K562 (cell line): ENCODE measurements around the gene SIRT3. TPM values are rescaled to one million over a fixed set of nuclear protein-coding genes. Genes with fewer than 3 reads are reported as not detected.

Experiments
- ATAC-seq: fragments of 200-7000 bp; cut with Tn5 transposase; 3 replicates; pipeline ENCODE4 v1.9.1; 2020; ENCODE audit warnings: moderate library complexity
- BruUV-seq: library from RNA; stranded (reverse); fragments of 400-500 nt; replicated peaks from 2 replicates; lab custom pipeline; 2021; lab: Mats Ljungman, UMichigan
- CTCF ChIA-PET: fragments of 300-600 bp; formaldehyde crosslinking; extraction: SDS; loops from one replicate; lab custom pipeline; 2021; ENCODE audit warnings: low intra/inter-chr PET ratio; lab: Yijun Ruan, JAX
- POLR2A ChIA-PET: fragments of 300-600, 350-650 bp; sonication (Branson Sonifier 250); formaldehyde crosslinking; extraction: SDS; loops from one replicate; lab custom pipeline; 2021; ENCODE audit warnings: antibody characterized with exemption, inconsistent platforms; lab: Yijun Ruan, JAX
- DNase-seq, 4 experiments: peaks; one replicate each; pipeline versions ENCODE4 v3.0.0 to v3.0.0-alpha.2; 2011 to 2018; ENCODE audit warnings: low spot score in 3 of 4, mixed read lengths in 3 of 4; ENCODE audit errors: extremely low read depth in 1 of 4
- FAIRE-seq: peaks from 2 replicates; lab custom pipeline; 2011; peaks lifted over from hg19 to GRCh38; lab: Jason Lieb, UNC
- H2AFZ ChIP-seq: 2 replicates; pipeline ENCODE4 v1.6.0; 2011; ENCODE audit warnings: low read depth, low read length, control low read depth, inconsistent platforms
- H3K27ac ChIP-seq: fragments of 200-600 bp; 3 replicates; pipeline ENCODE4 v1.8.0; 2011; ENCODE audit warnings: low read depth, mild to moderate bottlenecking, control low read depth, inconsistent platforms, low read length, moderate library complexity, mixed read lengths; ENCODE audit errors: extremely low read depth
- H3K27me3 ChIP-seq, 2 experiments: fragments of 300-600 bp in 1 of 2; 2 replicates in 1 of 2; 3 replicates in 1 of 2; pipeline versions ENCODE4 v1.6.0 to v1.8.0; 2011; ENCODE audit warnings: inconsistent platforms in 2 of 2, low read length in 2 of 2, mild to moderate bottlenecking in 1 of 2, mixed read lengths in 1 of 2, moderate library complexity in 1 of 2; ENCODE audit not compliant: control insufficient read depth in 2 of 2, insufficient read depth in 2 of 2
- H3K36me3 ChIP-seq: fragments of 300-600 bp; 3 replicates; pipeline ENCODE4 v1.8.0; 2011; ENCODE audit warnings: mild to moderate bottlenecking, low read length, inconsistent platforms; ENCODE audit not compliant: control insufficient read depth, insufficient read depth
- H3K4me1 ChIP-seq, 2 experiments: fragments of 200-600 bp in 1 of 2; replicated peaks in 1 of 2; 2 replicates in 1 of 2; 3 replicates in 1 of 2; pipeline versions ENCODE4 v1.5.1 to v1.8.0; 2011; ENCODE audit warnings: inconsistent platforms in 2 of 2, low read length in 2 of 2, mild to moderate bottlenecking in 1 of 2, mixed read lengths in 1 of 2, moderate library complexity in 1 of 2; ENCODE audit not compliant: control insufficient read depth in 2 of 2, insufficient read depth in 2 of 2
- H3K4me2 ChIP-seq: 2 replicates; pipeline ENCODE4 v1.6.1; 2011; ENCODE audit warnings: low read length, control low read depth, inconsistent platforms, mixed read lengths; ENCODE audit not compliant: insufficient read depth
- H3K4me3 ChIP-seq: fragments of 200-600 bp; sonication (generic), shearing (Covaris generic); 2 replicates; pipeline ENCODE4 v1.5.1; 2016; ENCODE audit warnings: control low read depth, inconsistent platforms
- H3K79me2 ChIP-seq: fragments of 200-600 bp; 3 replicates; pipeline ENCODE4 v1.8.0; 2011; ENCODE audit warnings: low read length, inconsistent platforms; ENCODE audit not compliant: control insufficient read depth, insufficient read depth
- H3K9ac ChIP-seq, 2 experiments: 2 replicates each; pipeline versions ENCODE4 v1.6.0 to v1.6.1; 2011; ENCODE audit warnings: low read depth in 2 of 2, low read length in 2 of 2, control low read depth in 1 of 2, inconsistent platforms in 1 of 2, mild to moderate bottlenecking in 1 of 2, mixed read lengths in 1 of 2; ENCODE audit not compliant: insufficient read depth in 1 of 2
- H3K9me1 ChIP-seq: one replicate; pipeline ENCODE4 v1.6.0; 2011; ENCODE audit warnings: inconsistent platforms, mild to moderate bottlenecking, low read length, moderate library complexity; ENCODE audit not compliant: control insufficient read depth, insufficient read depth
- H3K9me3 ChIP-seq: replicated peaks from 2 replicates; pipeline ENCODE4 v1.5.1; 2011; ENCODE audit warnings: low read depth, low read length, inconsistent platforms; ENCODE audit not compliant: control insufficient read depth, insufficient read depth
- H4K20me1 ChIP-seq: replicated peaks from 2 replicates; pipeline ENCODE4 v1.6.1; 2011; ENCODE audit warnings: low read length, inconsistent platforms, mixed read lengths; ENCODE audit not compliant: control insufficient read depth, insufficient read depth
- POLR2G ChIP-seq: fragments of 200-400 bp; formaldehyde crosslinking; IDR thresholded peaks from 2 replicates; pipeline ENCODE4 v1.6.1; 2017; ENCODE audit warnings: low read depth, mild to moderate bottlenecking, antibody characterized with exemption, low read length, moderate library complexity
- ZBTB43 ChIP-seq: sonication (generic); formaldehyde crosslinking; IDR thresholded peaks from 2 replicates; pipeline ENCODE4 v1.8.0; 2023; ENCODE audit warnings: mild to moderate bottlenecking, missing genetic modification reagents
- WGBS: fragments of 100-300 bp; shearing (Covaris generic); methylation state at CpG from one replicate; pipeline ENCODE4 v1.1.6; 2016; ENCODE audit warnings: low coverage, mixed read lengths; ENCODE audit not compliant: insufficient coverage; ENCODE audit errors: missing lambda C conversion rate; 5-methylcytosine and 5-hydroxymethylcytosine counted together
- in situ Hi-C: fragments of 300-500 bp; cut with MboI; formaldehyde crosslinking; loops from 4 replicates; pipeline ENCODE4 v1.15.0; 2018; ENCODE audit warnings: inconsistent platforms, mixed read lengths
- intact Hi-C: fragments of 100-400 bp; cut with micrococcal nuclease; formaldehyde crosslinking; loops from 2 replicates; pipeline ENCODE4 v1.14.2; 2022
- polyA plus RNA-seq, 8 experiments: library from polyadenylated mRNA; depleted of rRNA in 4 of 8; stranded (reverse) in 5 of 8; unstranded in 3 of 8; fragments of >200 nt; fragmentation: Nextera tagmentation in 2 of 8; fragmentation: Illumina TruSeq in 1 of 8; extraction: Ambion mirVana in 2 of 8; extraction: Trizol in 1 of 8; gene quantifications; 2 replicates each; pipeline versions ENCODE4 v1.2.1 to v1.2.3, GENCODE V29; 2011 to 2014; ENCODE audit warnings: inconsistent platforms in 1 of 8, missing spikeins in 1 of 8
- total RNA-seq, 7 experiments: library from RNA; depleted of rRNA in 6 of 7; stranded (reverse); fragments of >200 nt in 6 of 7; fragmentation: Illumina TruSeq in 2 of 7; extraction: Trizol in 2 of 7; gene quantifications; 2 replicates each; pipeline versions ENCODE4 v1.2.1 to v1.2.3, GENCODE V29; 2011 to 2021; ENCODE audit warnings: low replicate concordance in 1 of 7
- TF ChIP-seq, protein P1 (sequence below): fragments of 450-650 bp; formaldehyde crosslinking; IDR thresholded peaks from 2 replicates; pipeline ENCODE4 v1.4.0; 2020; ENCODE audit warnings: mild to moderate bottlenecking, mixed read lengths
- TF ChIP-seq, protein P2 (sequence below): sonication (generic); formaldehyde crosslinking; IDR thresholded peaks from 2 replicates; pipeline ENCODE4 v1.9.0; 2022; ENCODE audit warnings: mild to moderate bottlenecking, missing genetic modification reagents
- TF ChIP-seq, protein P3 (sequence below): sonication (generic); formaldehyde crosslinking; IDR thresholded peaks from 2 replicates; pipeline ENCODE4 v1.8.1; 2023; ENCODE audit warnings: mild to moderate bottlenecking, missing genetic modification reagents

SIRT3 gene
- total and polyA plus RNA-seq, 9 of the 15 experiments (the other 6 are each of a cell fraction or from before 2014, with no cell fraction given), result 1.9 to 27.5 (median 14.5) TPM

DNA sequence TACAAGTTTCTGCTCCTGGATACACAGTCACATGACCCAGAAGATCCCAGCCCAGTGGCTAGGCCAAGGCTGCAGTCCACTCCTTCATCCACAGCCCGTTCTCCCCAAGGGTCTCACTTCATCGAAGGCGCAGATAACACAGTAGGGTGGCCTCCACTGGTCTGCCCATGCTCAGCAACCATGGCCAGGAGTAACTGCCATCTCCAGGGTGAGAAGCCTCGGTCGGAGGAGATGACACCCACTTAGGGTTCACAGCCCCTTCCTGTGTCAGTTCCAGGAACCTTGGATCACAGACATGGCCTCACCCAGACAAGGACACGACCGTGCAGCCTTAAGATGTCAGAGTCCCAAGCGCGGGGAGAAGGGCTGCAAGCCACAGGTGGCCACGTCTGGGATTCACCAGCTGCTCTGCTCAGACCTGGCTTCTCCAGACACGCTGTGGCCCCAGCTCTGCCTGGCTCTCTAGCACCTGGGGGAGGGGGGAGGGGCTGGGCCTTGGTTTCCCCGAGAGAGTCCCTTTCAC lies 31.5 kb downstream of the SIRT3 start:
- H3K36me3 ChIP-seq, result peaks cover 57% of the 10 kb centered on the region
- DNase-seq (no peak), ATAC-seq (no peak), FAIRE-seq (no peak)
- peaks cover 1% of the 10 kb centered on the region for H3K9me1 ChIP-seq
- no TSS peak for BruUV-seq
- no peak; the same call in 1 of the 2 replicates for TF ChIP-seq POLR2G
- TF ChIP-seq, protein P1, sequence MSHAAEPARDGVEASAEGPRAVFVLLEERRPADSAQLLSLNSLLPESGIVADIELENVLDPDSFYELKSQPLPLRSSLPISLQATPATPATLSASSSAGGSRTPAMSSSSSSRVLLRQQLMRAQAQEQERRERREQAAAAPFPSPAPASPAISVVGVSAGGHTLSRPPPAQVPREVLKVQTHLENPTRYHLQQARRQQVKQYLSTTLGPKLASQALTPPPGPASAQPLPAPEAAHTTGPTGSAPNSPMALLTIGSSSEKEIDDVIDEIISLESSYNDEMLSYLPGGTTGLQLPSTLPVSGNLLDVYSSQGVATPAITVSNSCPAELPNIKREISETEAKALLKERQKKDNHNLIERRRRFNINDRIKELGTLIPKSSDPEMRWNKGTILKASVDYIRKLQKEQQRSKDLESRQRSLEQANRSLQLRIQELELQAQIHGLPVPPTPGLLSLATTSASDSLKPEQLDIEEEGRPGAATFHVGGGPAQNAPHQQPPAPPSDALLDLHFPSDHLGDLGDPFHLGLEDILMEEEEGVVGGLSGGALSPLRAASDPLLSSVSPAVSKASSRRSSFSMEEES (CRISPR knock-in tag), result peak; percentile 73
- TF ChIP-seq, protein P2, sequence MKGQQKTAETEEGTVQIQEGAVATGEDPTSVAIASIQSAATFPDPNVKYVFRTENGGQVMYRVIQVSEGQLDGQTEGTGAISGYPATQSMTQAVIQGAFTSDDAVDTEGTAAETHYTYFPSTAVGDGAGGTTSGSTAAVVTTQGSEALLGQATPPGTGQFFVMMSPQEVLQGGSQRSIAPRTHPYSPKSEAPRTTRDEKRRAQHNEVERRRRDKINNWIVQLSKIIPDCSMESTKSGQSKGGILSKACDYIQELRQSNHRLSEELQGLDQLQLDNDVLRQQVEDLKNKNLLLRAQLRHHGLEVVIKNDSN (CRISPR knock-in tag), result 0 out of 2 replicates have a peak, but pooled peaks have one; percentile 18
- TF ChIP-seq, protein P3, sequence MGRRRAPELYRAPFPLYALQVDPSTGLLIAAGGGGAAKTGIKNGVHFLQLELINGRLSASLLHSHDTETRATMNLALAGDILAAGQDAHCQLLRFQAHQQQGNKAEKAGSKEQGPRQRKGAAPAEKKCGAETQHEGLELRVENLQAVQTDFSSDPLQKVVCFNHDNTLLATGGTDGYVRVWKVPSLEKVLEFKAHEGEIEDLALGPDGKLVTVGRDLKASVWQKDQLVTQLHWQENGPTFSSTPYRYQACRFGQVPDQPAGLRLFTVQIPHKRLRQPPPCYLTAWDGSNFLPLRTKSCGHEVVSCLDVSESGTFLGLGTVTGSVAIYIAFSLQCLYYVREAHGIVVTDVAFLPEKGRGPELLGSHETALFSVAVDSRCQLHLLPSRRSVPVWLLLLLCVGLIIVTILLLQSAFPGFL (CRISPR knock-in tag), result 0 out of 2 replicates have a peak, but pooled peaks have one; percentile 25
- TF ChIP-seq ZBTB43 (CRISPR knock-in tag), result no peak
- intact Hi-C loops (no loop called here), in situ Hi-C loops (no loop called here)
- no peak overlapping the region for H3K4me3 ChIP-seq
- POLR2A ChIA-PET, result interaction anchor here (1.0 to 2.1 kb wide), 2 partner anchors 8 to 12 kb away, joined by 3 to 4 read pairs; a partner anchor contains a TSS
- peaks cover 55% of the 10 kb centered on the region for H3K79me2 ChIP-seq
- H3K9me3 ChIP-seq, result no peaks in the 10 kb centered on the region
- H3K27me3 ChIP-seq, result no peaks in the 10 kb centered on the region; a peak in 1 of 5 replicates
- CTCF ChIA-PET, result no interaction called here
- H3K4me2 ChIP-seq, result no peak overlapping the region
- H2AFZ ChIP-seq, result no peak overlapping the region
- H3K9ac ChIP-seq, result peak overlapping the region in 1 of 2 experiments; percentile 56; a peak in 2 of 4 replicates
- no peak overlapping the region for H3K27ac ChIP-seq
- H4K20me1 ChIP-seq, result peaks cover 31% of the 10 kb centered on the region
- peaks cover 30 to 52% of the 10 kb centered on the region in 2 experiments; a peak in 4 of 5 replicates for H3K4me1 ChIP-seq
- 90% methylated on average over 11 of the region's 12 CpGs for WGBS
